Gastroesophageal sphincter (tissue), 4 donors: ENCODE measurements around the gene PTPN6. TPM values are rescaled to one million over a fixed set of nuclear protein-coding genes. Genes with fewer than 3 reads are reported as not detected.

Source experiments
- ATAC-seq: fragments of 150-250 bp; one replicate; pipeline ENCODE4 v1.9.1; 2016; ENCODE audit warnings: mild to moderate bottlenecking, moderate library complexity
- H3K27ac ChIP-seq, 4 donors: fragments of 200-600 bp; sonication (generic) in 3 of 4; 1 replicate in 3 of 4; 2 replicates in 1 of 4; pipeline ENCODE4 v1.5.1; 2016 to 2019
- H3K27me3 ChIP-seq: fragments of 200-600 bp; sonication (generic); one replicate; pipeline ENCODE4 v1.5.1; 2019
- H3K36me3 ChIP-seq, 2 donors: fragments of 200-600 bp; sonication (generic); one replicate each; pipeline ENCODE4 v1.5.1; 2019; ENCODE audit warnings: control low read depth in 1 of 2
- H3K4me1 ChIP-seq, 3 donors: fragments of 200-600 bp; sonication (generic); 1 replicate in 2 of 3; 2 replicates in 1 of 3; pipeline ENCODE4 v1.5.1; 2016 to 2019; ENCODE audit warnings: control low read depth in 2 of 3
- H3K4me3 ChIP-seq, 2 donors: fragments of 200-600 bp; sonication (generic); one replicate each; pipeline ENCODE4 v1.5.1; 2019; ENCODE audit warnings: mild to moderate bottlenecking in 1 of 2, moderate library complexity in 1 of 2
- H3K9me3 ChIP-seq, 3 donors: fragments of 200-600 bp; sonication (generic); one replicate each; pipeline ENCODE4 v1.5.1; 2017 to 2019; ENCODE audit warnings: control low read depth in 2 of 3
- CTCF ChIP-seq, 4 experiments: fragments of 200-600 bp in 2 of 4; fragments of 450-650 bp in 2 of 4; sonication (generic) in 1 of 4; IDR thresholded peaks; one replicate each; pipeline ENCODE4 v1.5.1; 2017 to 2019; ENCODE audit warnings: antibody characterized with exemption in 4 of 4, mild to moderate bottlenecking in 2 of 4, moderate library complexity in 2 of 4
- EP300 ChIP-seq: sonication (generic); formaldehyde crosslinking; IDR thresholded peaks from one replicate; pipeline ENCODE4 v1.6.1; 2017; ENCODE audit warnings: antibody characterized with exemption, mild to moderate bottlenecking
- POLR2A ChIP-seq, 2 donors: fragments of 450-650 bp; IDR thresholded peaks; one replicate each; pipeline ENCODE4 v1.6.1; 2017; ENCODE audit warnings: antibody characterized with exemption in 2 of 2, mild to moderate bottlenecking in 2 of 2, moderate library complexity in 1 of 2
- POLR2AphosphoS5 ChIP-seq: sonication (generic); formaldehyde crosslinking; IDR thresholded peaks from one replicate; pipeline ENCODE4 v1.6.1; 2017; ENCODE audit warnings: antibody characterized with exemption
- WGBS, 2 donors: methylation state at CpG; one replicate each; pipeline ENCODE4 v1.1.5; 2018; ENCODE audit warnings: low coverage in 1 of 2; 5-methylcytosine and 5-hydroxymethylcytosine counted together
- total RNA-seq, 4 donors: library from RNA; depleted of rRNA; stranded (reverse); fragments of >200 nt; gene quantifications; one replicate each; pipeline ENCODE4 v1.1.0, GENCODE V29; 2016

PTPN6 gene
- total RNA-seq, 4 donors from 2014 or later: 2.6 to 15.9 (median 7.5) TPM

- peaks cover 0 to 79% of the 10 kb centered on the region in 2 donors for H3K36me3 ChIP-seq
These were observed 31.6 kb upstream of the PTPN6 start for GRCh38 chr12:6919588-6919987.

GRCh38 chr12:6921539-6921938 is 29.6 kb upstream of the PTPN6 start:
- ATAC-seq: no peak
- Histone ChIP-seq H3K27ac (no peak overlapping the region), H3K36me3 (peaks cover 0 to 73% of the 10 kb centered on the region in 2 donors), H3K4me3 (no peak overlapping the region), H3K4me1 (peaks cover 9 to 33% (median 16%) of the 10 kb centered on the region in 3 donors), H3K27me3 (no peaks in the 10 kb centered on the region), H3K9me3 (no peaks in the 10 kb centered on the region)
- WGBS, 2 donors: 69 to 74% methylated on average over 3 to 5 of the region's 7 CpGs
- no peak for TF ChIP-seq EP300
- TF ChIP-seq POLR2A (IDR thresholded peaks at IDR 0.05): no peak
- no peak for TF ChIP-seq CTCF (IDR thresholded peaks at IDR 0.05)
- no peak for TF ChIP-seq POLR2AphosphoS5

More at GRCh38 chr12:6919588-6919987, 31.6 kb upstream of the PTPN6 start:
- H3K27me3 ChIP-seq: no peaks in the 10 kb centered on the region
- no peak overlapping the region for H3K27ac ChIP-seq
- no peak for ATAC-seq
- peaks cover 1 to 33% (median 14%) of the 10 kb centered on the region in 3 donors for H3K4me1 ChIP-seq
- no peak overlapping the region for H3K4me3 ChIP-seq
- TF ChIP-seq POLR2A (IDR thresholded peaks at IDR 0.05) (no peak), EP300 (no peak), POLR2AphosphoS5 (no peak), CTCF (IDR thresholded peaks at IDR 0.05) (no peak)
- H3K9me3 ChIP-seq: no peaks in the 10 kb centered on the region
- 59% methylated on average over 6 of the region's 7 CpGs; no CpG with 5 or more reads in 1 of the 2 donors for WGBS, 2 donors

- TF ChIP-seq POLR2AphosphoS5 (no peak), CTCF (IDR thresholded peaks at IDR 0.05) (no peak), POLR2A (IDR thresholded peaks at IDR 0.05) (no peak), EP300 (no peak)
- Histone ChIP-seq H3K27me3 (no peaks in the 10 kb centered on the region), H3K4me3 (no peak overlapping the region), H3K9me3 (no peaks in the 10 kb centered on the region), H3K36me3 (peaks cover 0 to 66% of the 10 kb centered on the region in 2 donors), H3K27ac (peak overlapping the region in 2 of 4 donors; percentile 19 to 31), H3K4me1 (peaks cover 9 to 40% (median 19%) of the 10 kb centered on the region in 3 donors)
- no peak for ATAC-seq
- WGBS, 2 donors: 62 to 87% methylated on average over 3 of the region's 9 CpGs
These were observed 28.9 kb upstream of the PTPN6 start for GRCh38 chr12:6921996-6922946.

GRCh38 chr12:6923003-6923732 is 28.0 kb upstream of the PTPN6 start:
- Histone ChIP-seq H3K36me3 (peaks cover 0 to 57% of the 10 kb centered on the region in 2 donors), H3K27ac (peak overlapping the region in 3 of 4 donors; percentile 19 to 100 (median 97)), H3K4me1 (peaks cover 9 to 40% (median 19%) of the 10 kb centered on the region in 3 donors), H3K27me3 (no peaks in the 10 kb centered on the region), H3K9me3 (no peaks in the 10 kb centered on the region), H3K4me3 (no peak overlapping the region)
- 51 to 73% methylated on average over 7 to 8 of the region's 10 CpGs for WGBS, 2 donors
- TF ChIP-seq POLR2AphosphoS5 (no peak), POLR2A (IDR thresholded peaks at IDR 0.05) (no peak), CTCF (IDR thresholded peaks at IDR 0.05) (no peak), EP300 (no peak)
- no peak for ATAC-seq
